Measurements from ENCODE around the gene PTPRG. TPM values are rescaled to one million over a fixed set of nuclear protein-coding genes. Genes with fewer than 3 reads are reported as not detected.

PTPRG gene
- total RNA-seq, 1 donor from 2014 or later, result 25.2 TPM

- Histone ChIP-seq H3K36me3 (ENCODE audit: control insufficient read depth, insufficient read depth, low read length) (no peaks in the 10 kb centered on the region), H3K4me3 (ENCODE audit: low read depth, low read length) (no peak overlapping the region), H3K27me3 (ENCODE audit: control insufficient read depth, insufficient read depth, low read length) (no peaks in the 10 kb centered on the region)
- no peak for TF ChIP-seq CTCF (IDR thresholded peaks at IDR 0.05; ENCODE audit: insufficient read depth, low read length, poor library complexity, severe bottlenecking)
- DNase-seq (ENCODE audit: low read depth), result no peak
Observed at GRCh38 chr3:61578667-61579367, 17.4 kb downstream of the PTPRG start.

- Histone ChIP-seq H3K27me3 (ENCODE audit: control insufficient read depth, insufficient read depth, low read length) (no peaks in the 10 kb centered on the region), H3K36me3 (ENCODE audit: control insufficient read depth, insufficient read depth, low read length) (no peaks in the 10 kb centered on the region), H3K4me3 (ENCODE audit: low read depth, low read length) (no peak overlapping the region)
- no peak for TF ChIP-seq CTCF (IDR thresholded peaks at IDR 0.05; ENCODE audit: insufficient read depth, low read length, poor library complexity, severe bottlenecking)
- DNase-seq (ENCODE audit: low read depth), result no peak
Observed at GRCh38 chr3:61579685-61580084, 18.3 kb downstream of the PTPRG start.

- no peaks in the 10 kb centered on the region for H3K36me3 ChIP-seq (ENCODE audit: control insufficient read depth, insufficient read depth, low read length)
- no peak for TF ChIP-seq CTCF (IDR thresholded peaks at IDR 0.05; ENCODE audit: insufficient read depth, low read length, poor library complexity, severe bottlenecking)
- H3K4me3 ChIP-seq (ENCODE audit: low read depth, low read length), result no peak overlapping the region
- no peaks in the 10 kb centered on the region for H3K27me3 ChIP-seq (ENCODE audit: control insufficient read depth, insufficient read depth, low read length)
- DNase-seq (ENCODE audit: low read depth), result no peak
Observed at GRCh38 chr3:61580982-61581643, 19.7 kb downstream of the PTPRG start.

GRCh38 chr3:61582287-61582686 lies 20.9 kb downstream of the PTPRG start:
- Histone ChIP-seq H3K27me3 (ENCODE audit: control insufficient read depth, insufficient read depth, low read length) (no peaks in the 10 kb centered on the region), H3K4me3 (ENCODE audit: low read depth, low read length) (no peak overlapping the region), H3K36me3 (ENCODE audit: control insufficient read depth, insufficient read depth, low read length) (no peaks in the 10 kb centered on the region)
- no peak for DNase-seq (ENCODE audit: low read depth)
- no peak for TF ChIP-seq CTCF (IDR thresholded peaks at IDR 0.05; ENCODE audit: insufficient read depth, low read length, poor library complexity, severe bottlenecking)

GRCh38 chr3:61582846-61583245 lies 21.5 kb downstream of the PTPRG start:
- DNase-seq (ENCODE audit: low read depth), result no peak

More at GRCh38 chr3:61582846-61583245, 21.5 kb downstream of the PTPRG start:
- Histone ChIP-seq H3K4me3 (ENCODE audit: low read depth, low read length) (no peak overlapping the region), H3K36me3 (ENCODE audit: control insufficient read depth, insufficient read depth, low read length) (no peaks in the 10 kb centered on the region), H3K27me3 (ENCODE audit: control insufficient read depth, insufficient read depth, low read length) (no peaks in the 10 kb centered on the region)
- TF ChIP-seq CTCF (IDR thresholded peaks at IDR 0.05; ENCODE audit: insufficient read depth, low read length, poor library complexity, severe bottlenecking), result no peak
